ENCODE measurements around the gene MACROD2. TPM values are rescaled to one million over a fixed set of nuclear protein-coding genes. Genes with fewer than 3 reads are reported as not detected.

The MACROD2 gene
- total RNA-seq, 2 donors from 2014 or later: 8.0 to 19.4 TPM

DNA sequence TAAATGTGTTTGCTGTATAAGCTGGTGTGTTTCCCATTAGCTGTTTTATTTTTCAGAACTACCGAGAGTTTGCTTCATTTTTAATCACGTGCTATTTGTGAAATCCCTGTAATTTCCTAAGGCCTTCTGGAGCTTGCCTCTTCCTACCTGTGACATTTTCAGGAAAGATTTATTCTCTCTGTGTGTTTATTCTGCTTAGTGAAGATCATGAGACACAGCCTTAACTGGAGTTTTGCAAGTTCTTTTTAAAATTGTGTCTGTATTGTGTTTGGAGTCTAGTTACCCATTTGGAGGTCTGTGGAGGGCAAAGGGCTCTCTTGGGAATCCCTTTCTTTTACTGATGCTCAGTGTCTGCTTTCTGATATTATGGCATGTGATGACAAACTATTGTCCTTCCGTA lies 701.2 kb downstream of the MACROD2 start:
- H3K27me3 ChIP-seq (replicated peaks; ENCODE audit: insufficient read depth): no peaks in the 10 kb centered on the region
- intact Hi-C loops (cut with DNase I): no loop called here
- no peaks in the 10 kb centered on the region for H3K36me3 ChIP-seq
- no peaks in the 10 kb centered on the region for H3K4me1 ChIP-seq (replicated peaks)
- DNase-seq (ENCODE audit: low spot score): no peak
- TF ChIP-seq POLR2A (IDR thresholded peaks at IDR 0.05) (no peak), POLR2AphosphoS5 (IDR thresholded peaks at IDR 0.05) (no peak)
- TF ChIP-seq, protein P1, sequence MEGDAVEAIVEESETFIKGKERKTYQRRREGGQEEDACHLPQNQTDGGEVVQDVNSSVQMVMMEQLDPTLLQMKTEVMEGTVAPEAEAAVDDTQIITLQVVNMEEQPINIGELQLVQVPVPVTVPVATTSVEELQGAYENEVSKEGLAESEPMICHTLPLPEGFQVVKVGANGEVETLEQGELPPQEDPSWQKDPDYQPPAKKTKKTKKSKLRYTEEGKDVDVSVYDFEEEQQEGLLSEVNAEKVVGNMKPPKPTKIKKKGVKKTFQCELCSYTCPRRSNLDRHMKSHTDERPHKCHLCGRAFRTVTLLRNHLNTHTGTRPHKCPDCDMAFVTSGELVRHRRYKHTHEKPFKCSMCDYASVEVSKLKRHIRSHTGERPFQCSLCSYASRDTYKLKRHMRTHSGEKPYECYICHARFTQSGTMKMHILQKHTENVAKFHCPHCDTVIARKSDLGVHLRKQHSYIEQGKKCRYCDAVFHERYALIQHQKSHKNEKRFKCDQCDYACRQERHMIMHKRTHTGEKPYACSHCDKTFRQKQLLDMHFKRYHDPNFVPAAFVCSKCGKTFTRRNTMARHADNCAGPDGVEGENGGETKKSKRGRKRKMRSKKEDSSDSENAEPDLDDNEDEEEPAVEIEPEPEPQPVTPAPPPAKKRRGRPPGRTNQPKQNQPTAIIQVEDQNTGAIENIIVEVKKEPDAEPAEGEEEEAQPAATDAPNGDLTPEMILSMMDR (IDR thresholded peaks at IDR 0.05): no peak
- no peak overlapping the region for H3K27ac ChIP-seq
- H3K9me3 ChIP-seq: no peaks in the 10 kb centered on the region
- H3K4me3 ChIP-seq: no peak overlapping the region
- WGBS: 86% methylated on average over 3 of the region's 3 CpGs

DNA sequence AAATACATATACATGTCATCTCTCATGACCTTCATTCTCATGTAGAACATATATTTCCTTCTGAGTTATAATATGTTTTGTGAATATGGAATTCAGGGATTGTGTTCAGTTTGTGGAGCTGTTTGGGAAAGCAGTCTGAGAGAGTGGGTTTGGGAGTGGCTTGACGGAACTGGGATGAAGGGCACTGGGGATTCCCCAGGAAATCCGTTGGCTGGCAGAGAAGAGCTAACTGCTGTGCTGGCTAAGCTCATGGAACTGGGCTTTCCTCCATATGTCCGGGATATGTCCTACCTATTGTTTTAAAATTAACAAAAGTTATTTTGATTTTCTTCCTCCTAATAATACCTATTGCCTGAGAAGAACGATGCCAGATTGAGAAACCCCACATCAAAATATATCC lies 701.6 kb downstream of the MACROD2 start:
- DNase-seq (ENCODE audit: low spot score): no peak
- TF ChIP-seq POLR2AphosphoS5 (IDR thresholded peaks at IDR 0.05) (no peak), POLR2A (IDR thresholded peaks at IDR 0.05) (no peak)
- TF ChIP-seq, protein P1 (IDR thresholded peaks at IDR 0.05): no peak
- no peaks in the 10 kb centered on the region for H3K9me3 ChIP-seq
- H3K27ac ChIP-seq: no peak overlapping the region
- H3K36me3 ChIP-seq: no peaks in the 10 kb centered on the region
- intact Hi-C loops (cut with DNase I): no loop called here
- 64% methylated on average over 4 of the region's 4 CpGs for WGBS
- no peak overlapping the region for H3K4me3 ChIP-seq
- H3K27me3 ChIP-seq (replicated peaks; ENCODE audit: insufficient read depth): no peaks in the 10 kb centered on the region
- H3K4me1 ChIP-seq (replicated peaks): no peaks in the 10 kb centered on the region

DNA sequence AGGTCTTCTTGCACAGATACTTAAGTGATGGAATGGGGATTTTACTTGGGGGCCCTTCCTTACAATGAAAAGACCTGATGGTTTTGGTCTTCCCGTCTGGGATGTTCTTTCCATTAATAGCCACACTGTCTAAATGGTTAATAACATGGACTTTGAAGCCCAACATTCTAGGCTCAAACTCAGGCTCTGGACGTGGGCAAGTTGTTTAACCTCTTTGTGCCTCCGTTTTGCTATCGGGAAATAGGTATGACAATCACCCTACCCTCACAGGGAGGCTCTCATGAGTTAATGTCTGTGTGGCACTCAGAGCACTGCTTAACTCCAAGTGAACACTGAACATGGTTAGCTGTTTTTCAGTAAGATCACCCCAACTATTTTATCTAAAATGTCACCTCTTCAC lies 702.8 kb downstream of the MACROD2 start:
- 89% methylated on average over 4 of the region's 4 CpGs for WGBS
- Histone ChIP-seq H3K27ac (no peak overlapping the region), H3K9me3 (no peaks in the 10 kb centered on the region), H3K27me3 (replicated peaks; ENCODE audit: insufficient read depth) (no peaks in the 10 kb centered on the region), H3K36me3 (no peaks in the 10 kb centered on the region), H3K4me3 (no peak overlapping the region), H3K4me1 (replicated peaks) (no peaks in the 10 kb centered on the region)
- intact Hi-C loops (cut with DNase I): no loop called here
- no peak for DNase-seq (ENCODE audit: low spot score)
- TF ChIP-seq, protein P1 (IDR thresholded peaks at IDR 0.05): no peak
- TF ChIP-seq POLR2A (IDR thresholded peaks at IDR 0.05) (no peak), POLR2AphosphoS5 (IDR thresholded peaks at IDR 0.05) (no peak)

DNA sequence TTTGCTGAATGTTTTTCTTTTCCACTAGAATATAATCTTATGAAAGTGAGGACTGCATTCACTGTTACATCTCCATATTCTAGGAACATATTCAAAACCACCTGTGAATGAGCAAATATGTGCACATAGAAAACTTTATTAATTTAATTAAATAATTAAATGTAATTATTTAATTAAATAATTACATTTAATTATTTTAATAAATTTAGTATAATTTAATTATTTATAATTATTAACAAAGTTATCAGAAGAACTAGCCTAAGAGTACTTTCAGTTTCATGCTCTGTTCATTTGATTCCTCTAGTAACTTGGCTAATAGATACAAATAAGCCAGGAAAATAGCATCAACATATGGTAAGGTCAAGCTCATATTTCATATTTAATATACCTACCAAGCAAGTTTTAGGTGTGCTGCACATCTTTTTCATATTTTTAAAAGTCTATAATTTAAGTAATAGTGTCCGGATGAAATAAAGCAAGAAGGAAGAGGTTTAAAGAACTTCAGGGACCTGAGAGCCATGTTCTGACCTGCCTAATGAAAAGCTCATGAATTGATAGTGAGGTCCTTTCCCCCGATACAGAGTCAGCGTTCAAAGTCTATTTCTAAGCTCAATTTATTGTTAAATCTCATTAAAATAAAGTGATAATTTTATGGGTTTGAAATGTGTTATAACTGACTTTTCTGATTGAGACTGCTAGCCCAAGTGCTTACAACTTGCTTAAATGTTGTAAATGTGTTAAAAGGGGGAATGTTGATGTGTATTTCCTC lies 703.5 kb downstream of the MACROD2 start:
- intact Hi-C loops (cut with DNase I): no loop called here
- H3K27ac ChIP-seq: no peak overlapping the region
- TF ChIP-seq, protein P1 (IDR thresholded peaks at IDR 0.05): no peak
- no peaks in the 10 kb centered on the region for H3K36me3 ChIP-seq
- H3K9me3 ChIP-seq: no peaks in the 10 kb centered on the region
- DNase-seq (ENCODE audit: low spot score): no peak
- no peaks in the 10 kb centered on the region for H3K27me3 ChIP-seq (replicated peaks; ENCODE audit: insufficient read depth)
- 29% methylated on average over 3 of the region's 3 CpGs for WGBS
- H3K4me1 ChIP-seq (replicated peaks): no peaks in the 10 kb centered on the region
- no peak overlapping the region for H3K4me3 ChIP-seq

DNA sequence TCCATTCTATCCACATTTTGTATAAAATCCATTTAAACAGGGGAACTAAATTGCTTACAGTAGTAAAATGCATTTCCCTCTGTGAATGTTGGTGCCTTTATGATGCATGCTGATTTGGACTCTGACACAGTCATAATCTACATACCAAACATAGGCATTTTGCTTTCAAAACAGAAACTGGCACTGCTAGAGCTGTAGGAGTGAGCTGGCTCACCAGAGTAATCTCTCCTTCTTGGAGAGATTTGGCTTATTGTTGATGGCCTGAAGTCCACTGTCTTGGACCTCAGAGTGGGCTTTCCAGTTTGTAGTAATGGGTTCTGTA lies 705.3 kb downstream of the MACROD2 start:
- no peak overlapping the region for H3K27ac ChIP-seq
- TF ChIP-seq, protein P1 (IDR thresholded peaks at IDR 0.05): no peak
- no peak for TF ChIP-seq POLR2A (IDR thresholded peaks at IDR 0.05)
- no peak for TF ChIP-seq POLR2AphosphoS5 (IDR thresholded peaks at IDR 0.05)
- no peaks in the 10 kb centered on the region for H3K36me3 ChIP-seq
- no peaks in the 10 kb centered on the region for H3K27me3 ChIP-seq (replicated peaks; ENCODE audit: insufficient read depth)
- H3K4me1 ChIP-seq (replicated peaks): no peaks in the 10 kb centered on the region
- H3K9me3 ChIP-seq: no peaks in the 10 kb centered on the region
- DNase-seq (ENCODE audit: low spot score): no peak
- H3K4me3 ChIP-seq: no peak overlapping the region
- intact Hi-C loops (cut with DNase I): no loop called here
